Measurements from ENCODE around the gene CDK8.

CDK8 gene

DNA sequence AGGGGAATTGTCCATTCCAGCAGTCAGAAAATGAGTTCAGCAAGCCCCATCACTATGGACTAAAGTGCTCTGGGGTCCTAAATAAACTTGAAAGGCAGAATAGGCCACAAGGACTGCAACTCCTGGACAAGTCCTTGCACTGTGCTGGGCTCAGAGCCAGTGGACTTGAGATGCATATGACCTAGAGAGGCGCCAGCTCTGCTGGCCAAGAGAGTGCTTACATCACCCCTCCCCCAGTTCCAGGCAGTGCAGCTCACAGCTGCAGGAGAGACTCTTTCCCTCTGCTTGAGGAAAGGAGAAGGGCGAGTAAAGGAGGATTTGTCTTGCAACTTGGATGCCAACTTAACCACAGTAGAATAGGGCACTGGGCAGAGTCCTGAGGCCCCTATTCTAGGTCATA, 194.1 kb downstream of the CDK8 start:
- DNase-seq: no peak

DNA sequence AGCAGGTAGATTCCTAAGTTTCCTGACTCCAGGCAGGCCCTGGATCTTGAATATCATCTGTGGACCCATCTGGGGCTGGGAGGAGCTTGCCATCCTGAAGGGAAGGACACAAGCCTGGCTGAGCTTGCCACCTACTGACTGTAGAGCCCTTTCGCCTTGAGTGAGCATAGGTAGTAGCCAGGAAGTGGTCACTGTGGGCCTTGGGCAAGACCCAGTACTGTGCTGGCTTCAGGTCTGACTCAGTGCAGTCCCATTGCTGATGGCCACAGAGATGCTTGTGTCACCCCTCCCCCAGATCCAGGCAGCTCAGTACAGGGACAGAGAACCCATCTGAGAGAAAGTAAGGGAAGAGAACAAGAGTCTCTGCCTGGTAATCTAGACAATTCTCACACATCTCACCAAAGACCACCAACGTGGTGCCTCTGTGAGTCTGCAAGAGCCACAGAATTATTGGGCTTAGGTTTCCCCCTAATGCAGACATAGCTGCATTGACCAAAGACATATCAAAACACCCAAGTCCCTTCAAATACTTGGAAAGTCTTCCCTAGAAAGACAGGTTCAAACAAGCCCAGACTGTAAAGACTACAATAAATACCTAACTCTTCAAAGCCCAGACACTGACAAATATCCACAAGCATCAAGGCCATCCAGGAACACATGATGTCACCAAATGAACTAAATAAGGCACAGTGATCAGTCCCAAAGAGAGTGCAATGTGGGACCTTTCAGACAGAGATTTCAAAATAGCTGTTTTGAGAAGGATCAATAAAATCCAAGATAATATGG, 195.3 kb downstream of the CDK8 start:
- DNase-seq: no peak
